Gastrocnemius medialis (tissue), 4 donors: ENCODE data around the gene THSD4. TPM values are rescaled to one million over a fixed set of nuclear protein-coding genes. Genes with fewer than 3 reads are reported as not detected.

Source experiments
- ATAC-seq, 2 donors: fragments of 150-250 bp; one replicate each; pipeline ENCODE4 v1.9.1; 2016
- DNase-seq, 2 donors: peaks; one replicate each; pipeline ENCODE4 v3.0.0-alpha.2; 2019
- H3K27ac ChIP-seq, 4 donors: fragments of 200-600 bp; sonication (generic); 1 replicate in 1 of 4; 2 replicates in 3 of 4; pipeline ENCODE4 v1.5.1; 2016 to 2018; ENCODE audit warnings: mild to moderate bottlenecking in 2 of 4, moderate library complexity in 1 of 4
- H3K27me3 ChIP-seq, 3 donors: fragments of 200-600 bp; sonication (generic) in 2 of 3; 1 replicate in 1 of 3; 2 replicates in 2 of 3; pipeline versions ENCODE4 v1.5.1 to v1.6.0; 2016 to 2019; ENCODE audit warnings: mild to moderate bottlenecking in 1 of 3, moderate library complexity in 1 of 3
- H3K36me3 ChIP-seq, 2 donors: fragments of 200-600 bp; sonication (generic) in 1 of 2; one replicate each; pipeline ENCODE4 v1.5.1; 2017 to 2018
- H3K4me1 ChIP-seq, 2 donors: fragments of 200-600 bp; sonication (generic) in 1 of 2; one replicate each; pipeline ENCODE4 v1.5.1; 2016 to 2017; ENCODE audit warnings: mild to moderate bottlenecking in 2 of 2
- H3K4me3 ChIP-seq, 4 donors: fragments of 200-600 bp; sonication (generic) in 3 of 4; 1 replicate in 1 of 4; 2 replicates in 3 of 4; pipeline ENCODE4 v1.5.1; 2016 to 2019; ENCODE audit warnings: mild to moderate bottlenecking in 2 of 4
- H3K9me3 ChIP-seq, 3 donors: fragments of 200-600 bp; sonication (generic) in 2 of 3; 1 replicate in 1 of 3; 2 replicates in 2 of 3; pipeline ENCODE4 v1.5.1; 2016 to 2019
- CTCF ChIP-seq, 5 experiments: fragments of 450-650 bp in 3 of 5; fragments of 200-600 bp in 2 of 5; sonication (generic) in 2 of 5; IDR thresholded peaks in 4 of 5; conservative IDR thresholded peaks in 1 of 5; 1 replicate in 4 of 5; 2 replicates in 1 of 5; pipeline ENCODE4 v1.5.1; 2016 to 2019; ENCODE audit warnings: antibody characterized with exemption in 5 of 5, mild to moderate bottlenecking in 3 of 5, moderate library complexity in 3 of 5
- POLR2A ChIP-seq, 2 donors: fragments of 450-650 bp; IDR thresholded peaks; one replicate each; pipeline ENCODE4 v1.6.1; 2017; ENCODE audit warnings: antibody characterized with exemption in 2 of 2, mild to moderate bottlenecking in 2 of 2, moderate library complexity in 2 of 2
- in situ Hi-C, 4 donors: fragments of 200-750 bp; cut with MboI; loops; one replicate each; pipeline versions ENCODE4 v1.15.0 to v1.8.0; 2017; ENCODE audit warnings: low sequenced_read_pairs in 4 of 4
- intact Hi-C: fragments of 100-400 bp; cut with DNase I; formaldehyde crosslinking; loops from one replicate; pipeline ENCODE4 v1.15.1; 2023; ENCODE audit warnings: low total_unique reads
- total RNA-seq, 4 donors: library from RNA; depleted of rRNA; stranded (reverse); fragments of >200 nt; gene quantifications; one replicate each; pipeline versions ENCODE4 v1.1.0 to v1.2.3, GENCODE V29; 2016

THSD4 gene
- total RNA-seq, 4 donors from 2014 or later: 0.35 to 3.1 (median 0.60) TPM

DNA sequence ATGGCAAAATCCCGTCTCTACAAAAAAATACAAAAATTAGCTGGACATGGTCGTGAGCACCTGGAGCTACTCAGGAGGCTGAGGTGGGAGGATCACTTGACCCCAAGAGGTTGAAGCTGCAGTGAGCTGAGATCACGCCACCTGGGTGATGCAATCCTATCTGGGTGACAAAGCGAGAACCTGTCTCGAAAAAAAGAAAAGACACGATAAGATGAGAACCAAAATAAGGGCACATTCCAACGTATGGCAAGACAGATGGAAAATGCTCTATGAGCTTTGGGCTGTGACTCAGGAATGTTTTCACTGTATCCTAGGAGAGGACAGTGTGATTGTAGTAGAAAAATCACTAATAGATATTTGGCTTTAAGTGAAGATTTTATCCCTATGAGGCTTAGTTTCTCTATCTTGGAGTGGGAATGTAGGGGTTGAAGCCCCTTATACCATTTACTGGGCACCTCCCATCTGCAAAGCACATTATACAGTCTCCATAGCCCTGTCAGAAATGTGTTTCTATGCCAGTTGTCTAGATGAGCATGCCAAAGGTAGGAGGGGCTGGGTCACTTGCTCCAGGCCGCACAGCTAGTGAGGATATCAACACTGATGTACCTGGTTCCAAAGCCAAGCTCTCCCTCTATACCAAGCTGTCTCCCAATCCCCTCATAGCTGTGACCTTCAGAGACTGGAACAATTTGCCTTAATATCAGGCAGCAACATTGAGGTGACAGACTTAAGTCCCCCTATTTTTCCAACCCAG lies 641.5 kb downstream of the THSD4 start:
- no peak overlapping the region for H3K4me3 ChIP-seq
- TF ChIP-seq CTCF (IDR thresholded peaks at IDR 0.05 in 4 of 5, conservative IDR thresholded peaks at IDR 0.05 in 1 of 5) (no peak), POLR2A (IDR thresholded peaks at IDR 0.05) (no peak)
- in situ Hi-C loops (loop anchor here in 1 of 4 donors (25.0 kb wide), 1 partner anchor 406 kb away; no protein-coding TSS in a partner anchor), intact Hi-C loops (no loop called here)
- DNase-seq (no peak), ATAC-seq (no peak)
- no peaks in the 10 kb centered on the region for H3K27me3 ChIP-seq
- peaks cover 7 to 13% of the 10 kb centered on the region in 2 donors for H3K4me1 ChIP-seq
- no peak overlapping the region for H3K27ac ChIP-seq
- H3K36me3 ChIP-seq: no peaks in the 10 kb centered on the region
- H3K9me3 ChIP-seq: no peaks in the 10 kb centered on the region

DNA sequence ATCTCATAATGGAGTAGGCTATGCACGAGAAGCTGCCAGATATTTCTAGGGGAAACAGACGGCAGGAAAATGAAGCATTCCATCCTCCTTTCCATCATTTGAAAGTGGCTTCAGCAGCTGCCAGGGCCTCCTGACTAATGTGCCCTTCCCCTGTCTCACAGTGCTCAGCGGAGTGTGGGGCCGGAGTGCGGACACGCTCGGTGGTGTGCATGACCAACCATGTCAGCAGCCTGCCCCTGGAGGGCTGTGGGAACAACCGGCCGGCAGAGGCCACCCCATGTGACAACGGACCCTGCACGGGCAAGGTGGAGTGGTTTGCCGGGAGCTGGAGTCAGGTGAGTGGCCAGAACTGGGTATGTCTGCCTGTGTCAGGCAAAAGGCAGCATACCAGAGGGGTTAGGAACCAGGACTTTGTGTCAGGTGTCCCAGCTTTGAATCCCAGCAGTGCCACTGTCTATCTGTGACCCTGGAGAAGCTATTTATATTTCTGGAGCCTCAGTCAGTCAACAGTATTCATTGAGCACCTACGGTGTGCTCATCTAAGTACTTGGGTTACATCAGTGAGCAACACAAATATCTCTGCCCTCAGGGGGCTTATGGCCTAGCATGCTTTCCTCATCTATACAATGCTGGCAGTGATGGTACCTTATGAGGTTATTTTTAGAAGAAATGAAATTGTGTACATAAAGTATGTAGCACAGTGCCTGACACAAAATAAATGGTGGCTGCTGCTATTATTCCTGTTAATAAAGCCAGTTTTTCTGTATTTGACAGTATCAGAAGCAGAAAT lies 642.7 kb downstream of the THSD4 start:
- ATAC-seq (no peak), DNase-seq (no peak)
- H3K27ac ChIP-seq: no peak overlapping the region
- H3K4me1 ChIP-seq: peaks cover under 1 to 2% of the 10 kb centered on the region in 2 donors
- intact Hi-C loops: no loop called here
- no peaks in the 10 kb centered on the region for H3K9me3 ChIP-seq
- H3K27me3 ChIP-seq: no peaks in the 10 kb centered on the region
- H3K4me3 ChIP-seq: no peak overlapping the region
- H3K36me3 ChIP-seq: no peaks in the 10 kb centered on the region
- no peak for TF ChIP-seq CTCF (IDR thresholded peaks at IDR 0.05 in 4 of 5, conservative IDR thresholded peaks at IDR 0.05 in 1 of 5)
- TF ChIP-seq POLR2A (IDR thresholded peaks at IDR 0.05): no peak
- in situ Hi-C loops: loop anchor here in 1 of 4 donors (25.0 kb wide), 1 partner anchor 404 kb away; no protein-coding TSS in a partner anchor

GRCh38 chr15:71758711-71759110 lies 643.4 kb downstream of the THSD4 start:
- no peaks in the 10 kb centered on the region for H3K9me3 ChIP-seq
- H3K4me1 ChIP-seq: no peaks in the 10 kb centered on the region
- intact Hi-C loops (no loop called here), in situ Hi-C loops (loop anchor here in 1 of 4 donors (25.0 kb wide), 1 partner anchor 404 kb away; no protein-coding TSS in a partner anchor)
- no peaks in the 10 kb centered on the region for H3K27me3 ChIP-seq
- ATAC-seq: no peak
- no peak overlapping the region for H3K27ac ChIP-seq
- H3K4me3 ChIP-seq: no peak overlapping the region
- no peaks in the 10 kb centered on the region for H3K36me3 ChIP-seq
- no peak for DNase-seq
- TF ChIP-seq CTCF (IDR thresholded peaks at IDR 0.05 in 4 of 5, conservative IDR thresholded peaks at IDR 0.05 in 1 of 5): no peak
- no peak for TF ChIP-seq POLR2A (IDR thresholded peaks at IDR 0.05)

GRCh38 chr15:71760852-71761251 lies 645.6 kb downstream of the THSD4 start:
- intact Hi-C loops: no loop called here
- no peak for ATAC-seq

More at GRCh38 chr15:71760852-71761251, 645.6 kb downstream of the THSD4 start:
- TF ChIP-seq CTCF (IDR thresholded peaks at IDR 0.05 in 4 of 5, conservative IDR thresholded peaks at IDR 0.05 in 1 of 5): no peak
- TF ChIP-seq POLR2A (IDR thresholded peaks at IDR 0.05): no peak
- H3K27me3 ChIP-seq: no peaks in the 10 kb centered on the region
- no peak overlapping the region for H3K4me3 ChIP-seq
- DNase-seq: no peak
- H3K36me3 ChIP-seq: no peaks in the 10 kb centered on the region
- in situ Hi-C loops: loop anchor here in 1 of 4 donors (25.0 kb wide), 1 partner anchor 401 kb away; no protein-coding TSS in a partner anchor
- no peak overlapping the region for H3K27ac ChIP-seq
- H3K9me3 ChIP-seq: no peaks in the 10 kb centered on the region
- no peaks in the 10 kb centered on the region for H3K4me1 ChIP-seq
